KOPT-K1 (cell line): ENCODE measurements around the gene ANKRD55.

Source experiments
- H3K27ac ChIP-seq: fragments of 200-600 bp; sonication (generic); 2 replicates; pipeline ENCODE4 v1.5.1; 2016; ENCODE audit warnings: antibody characterized with exemption, mild to moderate bottlenecking, low read depth, low read length; ENCODE audit not compliant: poor library complexity, severe bottlenecking
- H3K36me3 ChIP-seq: fragments of 200-600 bp; sonication (generic); 2 replicates; pipeline ENCODE4 v1.5.1; 2017; ENCODE audit warnings: antibody characterized with exemption, mild to moderate bottlenecking, low read length, moderate library complexity; ENCODE audit not compliant: insufficient read depth
- H3K9me3 ChIP-seq: fragments of 200-600 bp; sonication (generic); 2 replicates; pipeline ENCODE4 v1.5.1; 2017; ENCODE audit warnings: antibody characterized with exemption, low read length, mild to moderate bottlenecking; ENCODE audit not compliant: insufficient read depth, poor library complexity, severe bottlenecking

ANKRD55 gene

GRCh38 chr5:56050551-56051255 lies 182.4 kb downstream of the ANKRD55 start:
- H3K36me3 ChIP-seq, result no peaks in the 10 kb centered on the region
- peak overlapping the region; percentile 67 for H3K27ac ChIP-seq
- peaks cover 14% of the 10 kb centered on the region for H3K9me3 ChIP-seq
